HG03575 (cell line): ENCODE results near the gene EPX.

ENCODE experiments used
- ATAC-seq: cut with Tn5 transposase; IDR thresholded peaks from one replicate; pipeline ENCODE4 v1.9.1; 2021; ENCODE audit not compliant: unreplicated experiment, insufficient number of reproducible peaks, low FRiP score; ENCODE audit errors: extremely low read depth

The EPX gene

GRCh38 chr17:58184308-58184985 is 8.1 kb upstream of the EPX start:
- ATAC-seq, result no peak

GRCh38 chr17:58184986-58185761 is 7.4 kb upstream of the EPX start:
- ATAC-seq, result no peak

- no peak for ATAC-seq
Measured at GRCh38 chr17:58186591-58186990, 5.9 kb upstream of the EPX start.

- ATAC-seq, result no peak
Measured at GRCh38 chr17:58187063-58187462, 5.5 kb upstream of the EPX start.

- ATAC-seq, result no peak
Measured at GRCh38 chr17:58187675-58188074, 4.9 kb upstream of the EPX start.

- ATAC-seq, result no peak
Measured at GRCh38 chr17:58189436-58190146, 2.9 kb upstream of the EPX start.

- ATAC-seq, result no peak
Measured at GRCh38 chr17:58191241-58191896, 1.2 kb upstream of the EPX start.

GRCh38 chr17:58193641-58194255 is 1.2 kb downstream of the EPX start:
- no peak for ATAC-seq

- no peak for ATAC-seq
Measured at GRCh38 chr17:58195518-58196123, 3.1 kb downstream of the EPX start.

GRCh38 chr17:58196610-58197009 is 4.1 kb downstream of the EPX start:
- no peak for ATAC-seq

- no peak for ATAC-seq
Measured at GRCh38 chr17:58200024-58200633, 7.6 kb downstream of the EPX start.

GRCh38 chr17:58202859-58203258 is 10.3 kb downstream of the EPX start:
- no peak for ATAC-seq

GRCh38 chr17:58204796-58205195 is 12.3 kb downstream of the EPX start:
- ATAC-seq, result no peak

- ATAC-seq, result no peak
Measured at GRCh38 chr17:58205936-58206335, 13.4 kb downstream of the EPX start.

GRCh38 chr17:58207451-58207850 is 14.9 kb downstream of the EPX start:
- no peak for ATAC-seq

- ATAC-seq, result no peak
Measured at GRCh38 chr17:58208344-58208743, 15.8 kb downstream of the EPX start.

GRCh38 chr17:58210922-58211321 is 18.4 kb downstream of the EPX start:
- ATAC-seq, result no peak

GRCh38 chr17:58215685-58216084 is 23.2 kb downstream of the EPX start:
- ATAC-seq, result no peak
